Adrenal gland (tissue), 5 donors: ENCODE data around the gene PACRG.

Source experiments
- POLR2A ChIP-seq, 2 donors: fragments of 450-650 bp; IDR thresholded peaks; one replicate each; pipeline ENCODE4 v1.6.1; 2017; ENCODE audit warnings: antibody characterized with exemption in 2 of 2, mild to moderate bottlenecking in 2 of 2, moderate library complexity in 1 of 2
- TF ChIP-seq, protein P1 (sequence below), 6 experiments: fragments of 450-650 bp in 4 of 6; fragments of 200-600 bp in 2 of 6; sonication (generic) in 1 of 6; IDR thresholded peaks; 1 replicate in 5 of 6; 2 replicates in 1 of 6; pipeline versions ENCODE4 v1.5.1 to v1.8.0; 2016 to 2021; ENCODE audit warnings: antibody characterized with exemption in 6 of 6, mild to moderate bottlenecking in 2 of 6, moderate library complexity in 1 of 6
- donor health status: DM: no; HTN: no; CAD: no.

DNA sequence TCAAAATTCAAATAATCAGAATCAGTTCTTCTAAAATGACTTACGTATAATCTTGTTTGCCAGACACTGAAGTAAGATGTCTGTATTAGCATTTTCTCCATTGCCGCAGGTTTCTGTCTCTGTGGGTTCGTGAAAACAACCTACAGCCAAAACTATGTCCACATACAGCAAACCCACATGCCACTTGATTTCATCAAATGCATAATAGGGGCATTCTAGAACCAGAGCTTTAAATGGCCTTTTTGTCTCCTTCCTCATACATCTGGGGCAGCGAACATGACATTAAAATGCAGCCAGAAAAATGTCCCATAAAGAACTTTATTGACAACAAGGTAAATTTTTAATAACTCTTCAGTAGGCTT lies 596.5 kb downstream of the PACRG start:
- TF ChIP-seq, protein P1, sequence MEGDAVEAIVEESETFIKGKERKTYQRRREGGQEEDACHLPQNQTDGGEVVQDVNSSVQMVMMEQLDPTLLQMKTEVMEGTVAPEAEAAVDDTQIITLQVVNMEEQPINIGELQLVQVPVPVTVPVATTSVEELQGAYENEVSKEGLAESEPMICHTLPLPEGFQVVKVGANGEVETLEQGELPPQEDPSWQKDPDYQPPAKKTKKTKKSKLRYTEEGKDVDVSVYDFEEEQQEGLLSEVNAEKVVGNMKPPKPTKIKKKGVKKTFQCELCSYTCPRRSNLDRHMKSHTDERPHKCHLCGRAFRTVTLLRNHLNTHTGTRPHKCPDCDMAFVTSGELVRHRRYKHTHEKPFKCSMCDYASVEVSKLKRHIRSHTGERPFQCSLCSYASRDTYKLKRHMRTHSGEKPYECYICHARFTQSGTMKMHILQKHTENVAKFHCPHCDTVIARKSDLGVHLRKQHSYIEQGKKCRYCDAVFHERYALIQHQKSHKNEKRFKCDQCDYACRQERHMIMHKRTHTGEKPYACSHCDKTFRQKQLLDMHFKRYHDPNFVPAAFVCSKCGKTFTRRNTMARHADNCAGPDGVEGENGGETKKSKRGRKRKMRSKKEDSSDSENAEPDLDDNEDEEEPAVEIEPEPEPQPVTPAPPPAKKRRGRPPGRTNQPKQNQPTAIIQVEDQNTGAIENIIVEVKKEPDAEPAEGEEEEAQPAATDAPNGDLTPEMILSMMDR (IDR thresholded peaks at IDR 0.05): no peak
- no peak for TF ChIP-seq POLR2A (IDR thresholded peaks at IDR 0.05)
